HepG2 (cell line): Measurements from ENCODE around the gene PLGRKT. TPM values are rescaled to one million over a fixed set of nuclear protein-coding genes. Genes with fewer than 3 reads are reported as not detected.

ENCODE experiments used
- ATAC-seq: fragments of 200-7000 bp; cut with Tn5 transposase; 3 replicates; pipeline ENCODE4 v1.9.1; 2020; ENCODE audit warnings: mild to moderate bottlenecking, moderate library complexity
- BruUV-seq: library from RNA; stranded (reverse); fragments of 400-500 nt; replicated peaks from 2 replicates; lab custom pipeline; 2021; lab: Mats Ljungman, UMichigan
- CTCF ChIA-PET: fragments of 300-600 bp; formaldehyde crosslinking; extraction: SDS; loops from one replicate; lab custom pipeline; 2021; ENCODE audit warnings: low total read pairs, inconsistent platforms, low intra/inter-chr PET ratio; lab: Yijun Ruan, JAX
- POLR2A ChIA-PET: fragments of 350-600 bp; sonication (Branson Sonifier 250); formaldehyde crosslinking; loops from one replicate; lab custom pipeline; 2020; ENCODE audit warnings: antibody characterized with exemption, inconsistent platforms; lab: Yijun Ruan, JAX
- DNase-seq: peaks from one replicate; pipeline ENCODE4 v3.0.0-alpha.2; 2015; ENCODE audit warnings: low spot score
- FAIRE-seq: peaks from 3 replicates; lab custom pipeline; 2011; peaks lifted over from hg19 to GRCh38; lab: Jason Lieb, UNC
- H2AFZ ChIP-seq: one replicate; pipeline ENCODE4 v1.6.1; 2011; ENCODE audit warnings: low read length, inconsistent platforms
- H3K27ac ChIP-seq: fragments of 300-600 bp; 3 replicates; pipeline ENCODE4 v1.8.0; 2011; ENCODE audit warnings: mixed run types, mild to moderate bottlenecking, mixed read lengths, low read length, inconsistent platforms; ENCODE audit not compliant: insufficient read depth; ENCODE audit errors: extremely low read length
- H3K27me3 ChIP-seq, 2 experiments: fragments of 200-600 bp in 1 of 2; 2 replicates in 1 of 2; 3 replicates in 1 of 2; pipeline versions ENCODE4 v1.6.0 to v1.8.0; 2011; ENCODE audit warnings: low read length in 2 of 2, mild to moderate bottlenecking in 2 of 2, moderate library complexity in 2 of 2, inconsistent platforms in 1 of 2; ENCODE audit not compliant: insufficient read depth in 2 of 2, control insufficient read depth in 1 of 2
- H3K36me3 ChIP-seq, 2 experiments: fragments of 200-600 bp in 1 of 2; replicated peaks in 1 of 2; 2 replicates in 1 of 2; 3 replicates in 1 of 2; pipeline versions ENCODE4 v1.5.1 to v1.8.0; 2011; ENCODE audit warnings: low read length in 2 of 2, inconsistent platforms in 1 of 2; ENCODE audit not compliant: insufficient read depth in 2 of 2, control insufficient read depth in 1 of 2
- H3K4me1 ChIP-seq: 2 replicates; pipeline ENCODE4 v1.5.1; 2012; ENCODE audit warnings: low read length, inconsistent platforms; ENCODE audit not compliant: insufficient read depth
- H3K4me2 ChIP-seq: 2 replicates; pipeline ENCODE4 v1.6.0; 2011; ENCODE audit warnings: low read depth, low read length, inconsistent platforms
- H3K4me3 ChIP-seq, 3 experiments: fragments of 200-600 bp in 1 of 3; sonication (generic), shearing (Covaris generic) in 1 of 3; replicated peaks in 1 of 3; 2 replicates each; pipeline ENCODE4 v1.5.1; 2011 to 2016; ENCODE audit warnings: low read length in 3 of 3, inconsistent platforms in 2 of 3, low read depth in 2 of 3, mild to moderate bottlenecking in 2 of 3, control low read depth in 1 of 3, mixed read lengths in 1 of 3; ENCODE audit not compliant: insufficient read depth in 1 of 3
- H3K79me2 ChIP-seq: one replicate; pipeline ENCODE4 v1.6.1; 2011; ENCODE audit warnings: low read length, inconsistent platforms; ENCODE audit not compliant: insufficient read depth
- H3K9ac ChIP-seq: 2 replicates; pipeline ENCODE4 v1.6.0; 2011; ENCODE audit warnings: mild to moderate bottlenecking, low read depth, low read length, inconsistent platforms; ENCODE audit not compliant: insufficient read depth
- H3K9me3 ChIP-seq: 2 replicates; pipeline ENCODE4 v1.5.1; 2012; ENCODE audit warnings: mild to moderate bottlenecking, low read length
- H4K20me1 ChIP-seq: 2 replicates; pipeline ENCODE4 v1.6.0; 2011; ENCODE audit warnings: inconsistent platforms, mild to moderate bottlenecking, low read length, moderate library complexity; ENCODE audit not compliant: insufficient read depth
- ATF4 ChIP-seq, 2 experiments: fragments of 450-650 bp in 1 of 2; sonication (generic) in 1 of 2; formaldehyde crosslinking; IDR thresholded peaks; 2 replicates each; pipeline versions ENCODE4 v1.5.0 to v1.8.0; 2020 to 2022; ENCODE audit warnings: mild to moderate bottlenecking in 1 of 2, missing genetic modification reagents in 1 of 2
- ZKSCAN8 ChIP-seq: IDR thresholded peaks from 2 replicates; pipeline ENCODE4 v1.6.1; 2016; ENCODE audit warnings: borderline replicate concordance, missing genetic modification reagents, missing compliant biosample characterization
- ZNF326 ChIP-seq: sonication (generic); formaldehyde crosslinking; IDR thresholded peaks from 2 replicates; pipeline ENCODE4 v1.4.0; 2020; ENCODE audit warnings: missing genetic modification reagents, borderline replicate concordance
- ZNF431 ChIP-seq: sonication (generic); formaldehyde crosslinking; IDR thresholded peaks from 2 replicates; pipeline ENCODE4 v1.9.0; 2022; ENCODE audit warnings: missing genetic modification reagents, low read depth, mild to moderate bottlenecking, borderline replicate concordance
- ZNF883 ChIP-seq: sonication (generic); formaldehyde crosslinking; IDR thresholded peaks from 2 replicates; pipeline ENCODE4 v1.5.1; 2020; ENCODE audit warnings: mild to moderate bottlenecking, missing genetic modification reagents; ENCODE audit errors: not compliant biosample characterization
- ZSCAN31 ChIP-seq: sonication (generic); formaldehyde crosslinking; IDR thresholded peaks from 2 replicates; pipeline ENCODE4 v1.5.0; 2020; ENCODE audit warnings: low read depth, mild to moderate bottlenecking, missing genetic modification reagents
- WGBS: methylation state at CpG from one replicate; pipeline ENCODE4 v1.1.6; 2017; ENCODE audit warnings: low lambda C conversion rate; 5-methylcytosine and 5-hydroxymethylcytosine counted together
- in situ Hi-C: cut with HindIII; loops from 2 replicates; pipeline ENCODE4 v1.10.0; 2017; ENCODE audit warnings: low pct_unique_long_range_greater_than_20kb; ENCODE audit not compliant: extremely low pct_ligation_motif_present
- intact Hi-C: fragments of 100-400 bp; cut with micrococcal nuclease; formaldehyde crosslinking; loops from one replicate; pipeline ENCODE4 v1.10.0; 2022; ENCODE audit not compliant: unreplicated experiment
- polyA plus RNA-seq, 8 experiments: library from polyadenylated mRNA; depleted of rRNA in 3 of 8; stranded (reverse) in 7 of 8; unstranded in 1 of 8; fragments of >200 nt; fragmentation: Illumina TruSeq in 4 of 8; extraction: Trizol in 4 of 8; gene quantifications; 2 replicates each; pipeline versions ENCODE4 v1.2.1 to v1.2.3, GENCODE V29; 2011 to 2016; ENCODE audit warnings: low read depth in 4 of 8, missing spikeins in 1 of 8, mixed read lengths in 1 of 8; ENCODE audit not compliant: insufficient read depth in 1 of 8
- total RNA-seq, 5 experiments: library from RNA; depleted of rRNA; stranded (reverse); fragments of >200 nt; fragmentation: Illumina TruSeq; extraction: Trizol; gene quantifications; 2 replicates each; pipeline ENCODE4 v1.2.3, GENCODE V29; 2016; ENCODE audit warnings: low read depth in 1 of 5

Gene PLGRKT
- total and polyA plus RNA-seq, 2 of the 13 experiments (the other 11 are each of a cell fraction or from before 2014, with no cell fraction given) = 5.0 to 15.8 TPM

GRCh38 chr9:5438301-5439162 is 807 bp upstream of the PLGRKT start:
- in situ Hi-C loops (loop anchor here (25.0 kb wide), 2 partner anchors 451 to 676 kb away; partner anchors contain the start of gene JAK2), intact Hi-C loops (loop anchor here (5.0 kb wide), 2 partner anchors 451 to 676 kb away; partner anchors contain the start of gene JAK2)
- Histone ChIP-seq H4K20me1 (no peaks in the 10 kb centered on the region), H3K9ac (peak overlapping the region; percentile 55), H2AFZ (peak overlapping the region; percentile 97), H3K4me3 (peak overlapping the region; percentile 72 to 81 (median 78)), H3K79me2 (no peaks in the 10 kb centered on the region), H3K27ac (peak overlapping the region; percentile 47), H3K9me3 (no peaks in the 10 kb centered on the region), H3K27me3 (no peaks in the 10 kb centered on the region; a peak in 1 of 5 replicates), H3K36me3 (no peaks in the 10 kb centered on the region), H3K4me1 (peaks cover 29% of the 10 kb centered on the region), H3K4me2 (peak overlapping the region; percentile 80)
- 79% methylated on average over 21 of the region's 21 CpGs for WGBS
- FAIRE-seq = peak; percentile 18
- POLR2A ChIA-PET = interaction anchor here (1.6 to 1.9 kb wide), 2 partner anchors 12 kb away, joined by 4 to 17 read pairs; partner anchors contain the start of gene CD274
- DNase-seq = no peak
- TF ChIP-seq ZNF883 (CRISPR knock-in tag) (no peak), ZNF326 (CRISPR knock-in tag) (no peak), ZNF431 (CRISPR knock-in tag) (no peak), ZKSCAN8 (CRISPR knock-in tag) (no peak), ZSCAN31 (CRISPR knock-in tag) (0 out of 2 replicates have a peak, but pooled peaks have one; percentile 1), ATF4 (CRISPR knock-in tag; IDR thresholded peaks at IDR 0.05) (0 out of 4 replicates have a peak, but pooled peaks of 1 of the 2 experiments have one; percentile 10)
- CTCF ChIA-PET = no interaction called here
- BruUV-seq = TSS peak; percentile 95
- ATAC-seq = peak; percentile 8; the same call in 2 of the 3 replicates
